ENCODE results near the gene CDC42. TPM values are rescaled to one million over a fixed set of nuclear protein-coding genes. Genes with fewer than 3 reads are reported as not detected.
A peak's percentile ranks its signal among the peaks of the same experiment; 100 is the strongest.

CDC42 gene
- total RNA-seq, 4 donors from 2014 or later = 186 to 260 (median 205) TPM

DNA sequence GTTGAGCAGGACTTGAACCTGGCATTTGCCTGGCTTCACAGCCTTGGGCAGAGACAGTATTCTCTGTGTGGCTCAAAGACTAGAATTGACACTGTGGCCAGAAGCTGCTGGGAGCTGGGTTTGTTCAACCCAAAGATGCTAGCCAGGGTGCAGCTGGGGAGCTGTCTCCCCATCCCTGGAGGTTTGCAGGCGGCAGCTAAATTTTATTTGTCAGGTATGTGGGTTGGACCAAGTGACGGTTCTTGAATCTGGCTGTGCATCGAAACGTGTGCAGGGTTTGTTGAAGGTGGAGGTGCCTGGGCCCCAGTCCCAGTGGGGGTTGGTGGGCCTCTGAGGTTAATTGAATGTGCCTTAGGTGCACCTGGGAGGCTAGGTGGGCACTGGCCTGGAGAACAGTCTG is 78.6 kb downstream of the CDC42 start:
- DNase-seq (ENCODE audit: low spot score) (no peak), ATAC-seq (ENCODE audit: low FRiP score) (no peak)
- TF ChIP-seq, protein P1, sequence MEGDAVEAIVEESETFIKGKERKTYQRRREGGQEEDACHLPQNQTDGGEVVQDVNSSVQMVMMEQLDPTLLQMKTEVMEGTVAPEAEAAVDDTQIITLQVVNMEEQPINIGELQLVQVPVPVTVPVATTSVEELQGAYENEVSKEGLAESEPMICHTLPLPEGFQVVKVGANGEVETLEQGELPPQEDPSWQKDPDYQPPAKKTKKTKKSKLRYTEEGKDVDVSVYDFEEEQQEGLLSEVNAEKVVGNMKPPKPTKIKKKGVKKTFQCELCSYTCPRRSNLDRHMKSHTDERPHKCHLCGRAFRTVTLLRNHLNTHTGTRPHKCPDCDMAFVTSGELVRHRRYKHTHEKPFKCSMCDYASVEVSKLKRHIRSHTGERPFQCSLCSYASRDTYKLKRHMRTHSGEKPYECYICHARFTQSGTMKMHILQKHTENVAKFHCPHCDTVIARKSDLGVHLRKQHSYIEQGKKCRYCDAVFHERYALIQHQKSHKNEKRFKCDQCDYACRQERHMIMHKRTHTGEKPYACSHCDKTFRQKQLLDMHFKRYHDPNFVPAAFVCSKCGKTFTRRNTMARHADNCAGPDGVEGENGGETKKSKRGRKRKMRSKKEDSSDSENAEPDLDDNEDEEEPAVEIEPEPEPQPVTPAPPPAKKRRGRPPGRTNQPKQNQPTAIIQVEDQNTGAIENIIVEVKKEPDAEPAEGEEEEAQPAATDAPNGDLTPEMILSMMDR (IDR thresholded peaks at IDR 0.05) = no peak

DNA sequence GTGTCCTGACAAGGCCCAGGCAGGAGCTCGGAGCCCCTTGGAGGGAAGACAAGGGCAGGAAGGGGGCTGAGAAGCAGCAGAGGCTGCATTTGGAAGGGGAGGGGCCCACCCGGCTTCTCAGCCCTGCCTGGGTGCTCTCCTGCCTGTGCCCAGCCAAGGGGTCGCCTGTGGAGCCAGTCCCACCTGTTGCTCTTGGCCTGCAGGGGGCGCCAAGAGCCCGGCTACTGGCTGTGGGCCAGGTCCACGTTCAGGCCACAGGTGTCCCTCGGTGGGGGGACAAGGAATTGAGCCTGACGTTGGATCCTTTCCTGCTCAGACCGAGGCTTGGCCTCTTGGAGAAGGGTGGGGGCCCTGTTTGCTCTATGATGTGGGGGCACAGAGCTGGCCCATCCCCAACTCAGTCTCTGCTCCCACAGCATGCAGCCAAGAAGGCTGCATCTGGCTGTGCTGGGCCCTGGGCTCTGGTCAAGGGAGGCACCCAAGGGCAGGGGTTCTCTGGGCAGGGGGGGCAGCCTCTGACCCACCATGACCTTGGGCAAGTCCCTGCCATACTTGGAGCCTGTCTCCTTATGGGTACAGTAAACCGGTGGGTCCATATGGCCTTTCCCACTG is 79.5 kb downstream of the CDC42 start:
- TF ChIP-seq, protein P1 (IDR thresholded peaks at IDR 0.05) = no peak
- DNase-seq (ENCODE audit: low spot score) (no peak), ATAC-seq (ENCODE audit: low FRiP score) (no peak)

DNA sequence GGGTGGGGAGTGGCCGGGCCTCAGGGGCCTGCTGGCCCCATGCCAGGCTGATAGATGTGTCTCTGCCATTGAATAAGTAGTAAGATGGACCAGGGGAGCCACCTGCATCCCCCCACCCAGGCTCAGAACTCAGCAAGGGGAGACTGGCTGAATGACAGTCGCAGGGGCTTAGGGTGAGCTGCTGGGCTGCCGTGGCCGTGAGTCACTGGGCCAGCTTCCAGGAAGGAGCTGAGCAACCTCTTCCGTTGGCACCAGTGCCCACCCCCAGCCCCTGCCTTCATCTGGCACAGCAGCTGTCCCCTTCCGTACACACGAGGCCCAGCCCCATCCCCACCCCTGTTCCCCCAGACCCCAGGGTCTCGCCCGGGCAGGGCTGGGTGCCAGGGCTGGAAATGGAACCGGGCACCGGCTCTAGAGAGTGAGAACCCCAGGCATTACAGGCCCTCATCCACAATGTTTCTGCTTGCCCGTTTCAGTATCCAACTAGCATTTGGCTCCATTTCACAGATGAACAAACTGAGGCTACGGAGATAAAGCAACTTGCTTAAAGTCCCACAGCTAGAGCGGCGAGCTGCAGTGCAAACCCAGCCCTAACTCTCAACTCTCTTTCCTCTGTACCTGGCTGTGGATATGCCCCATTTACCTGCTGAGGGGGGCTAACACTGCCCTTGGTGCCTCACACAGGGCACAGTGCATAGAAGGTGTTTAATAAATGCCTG is 80.2 kb downstream of the CDC42 start:
- TF ChIP-seq, protein P1 (IDR thresholded peaks at IDR 0.05) = no peak
- DNase-seq (ENCODE audit: low spot score) (no peak), ATAC-seq (ENCODE audit: low FRiP score) (peak; percentile 50)

DNA sequence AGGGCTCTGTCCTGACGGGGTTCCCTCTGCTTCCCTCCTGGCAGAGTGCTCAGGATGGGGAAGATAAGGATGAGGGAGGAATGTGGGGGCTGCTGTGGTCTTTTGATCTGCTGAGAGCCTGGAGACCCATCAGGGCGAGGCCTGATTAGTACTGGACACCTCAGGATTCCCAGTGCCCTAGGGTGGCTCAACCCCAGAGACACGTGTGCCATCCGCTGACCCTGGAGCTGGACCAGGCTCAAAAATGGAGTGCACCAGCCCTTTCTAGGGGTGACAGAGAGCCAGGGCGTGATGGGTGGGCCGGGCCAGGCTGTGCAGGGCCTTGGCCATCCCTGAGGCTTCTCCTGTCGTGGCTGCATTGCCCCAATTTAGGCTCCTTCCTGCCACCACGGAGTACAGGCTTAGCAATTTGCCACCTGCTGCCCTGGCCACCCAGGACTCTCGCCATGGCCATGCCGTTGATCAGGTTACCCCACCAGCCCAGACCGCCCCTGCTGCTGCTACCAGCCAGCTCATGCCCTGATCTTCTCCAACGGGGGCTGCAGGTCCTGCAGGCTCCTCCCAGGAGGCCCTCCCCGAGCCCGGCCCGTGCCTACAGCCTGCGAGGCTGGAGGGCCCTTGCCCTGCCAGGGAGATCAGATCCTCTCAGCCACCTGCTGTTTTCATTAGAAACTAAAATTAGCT is 80.9 kb downstream of the CDC42 start:
- no peak for DNase-seq (ENCODE audit: low spot score)
- TF ChIP-seq, protein P1 (IDR thresholded peaks at IDR 0.05) = no peak
- ATAC-seq (ENCODE audit: low FRiP score) = no peak

DNA sequence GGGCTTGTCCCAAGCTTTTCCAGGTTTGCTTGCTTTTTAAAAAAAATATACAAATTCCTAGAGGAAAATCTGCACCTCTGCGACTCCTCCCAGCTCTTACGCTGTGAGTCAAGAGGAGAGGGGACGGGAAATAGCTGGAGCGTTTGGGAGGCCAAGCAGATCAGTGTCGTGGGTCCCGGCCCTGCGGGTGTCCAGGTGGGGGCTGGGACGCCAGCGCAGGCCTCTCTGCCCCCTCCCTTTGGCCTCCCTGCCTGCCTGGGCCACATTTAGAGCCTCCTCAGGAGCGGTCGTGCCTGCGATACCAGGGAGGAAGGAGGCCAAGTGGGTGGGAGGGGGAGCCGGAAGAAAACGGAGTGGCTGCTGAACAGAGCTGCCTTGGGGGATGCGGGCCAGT is 81.4 kb downstream of the CDC42 start:
- ATAC-seq (ENCODE audit: low FRiP score) (no peak), DNase-seq (ENCODE audit: low spot score) (no peak)
- TF ChIP-seq, protein P1 (IDR thresholded peaks at IDR 0.05) = no peak

DNA sequence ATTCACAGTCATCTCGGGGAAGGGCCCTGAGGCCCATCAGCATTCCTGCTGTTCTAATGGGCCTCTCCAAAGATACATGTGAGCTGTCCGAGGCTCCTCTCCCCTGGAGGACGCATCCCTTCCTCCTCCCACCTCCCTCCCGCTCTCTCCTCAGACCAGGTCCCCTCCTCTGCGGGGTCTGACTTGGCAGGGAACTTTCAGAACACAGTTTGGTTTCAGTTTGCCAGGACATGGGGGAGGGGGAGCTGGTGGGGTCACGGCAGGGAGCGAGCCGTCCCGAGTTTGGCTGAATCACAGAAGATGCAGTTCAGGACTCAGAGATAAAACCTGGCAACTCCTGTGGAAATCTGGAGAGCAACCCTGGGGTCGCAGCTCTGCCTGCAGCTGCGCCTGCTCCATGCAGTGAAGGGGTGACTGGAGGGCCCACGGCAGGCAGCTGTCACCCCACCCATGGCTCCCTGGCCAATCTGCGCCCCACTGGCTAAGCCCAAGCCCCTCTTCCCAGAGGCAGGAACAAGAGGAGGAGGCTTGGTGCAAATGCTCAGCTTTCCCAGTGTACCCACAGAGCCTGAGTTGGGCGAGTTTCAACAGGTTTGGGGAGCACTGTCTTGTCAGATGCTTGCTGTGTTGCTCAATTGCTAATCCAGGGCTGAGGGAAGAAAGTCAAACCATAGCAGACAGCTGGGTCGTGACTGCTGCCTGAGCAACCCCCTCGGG is 84.7 kb downstream of the CDC42 start:
- TF ChIP-seq, protein P1 (IDR thresholded peaks at IDR 0.05) = no peak
- no peak for DNase-seq (ENCODE audit: low spot score)
- ATAC-seq (ENCODE audit: low FRiP score) = peak; percentile 28
